Stimulated activated CD8-positive, alpha-beta memory T cell treated with anti-CD3 and anti-CD28 coated beads, Interleukin-4, amount 100 ng/mL, for 1 hour (primary cell): Measurements from ENCODE around the gene SPG11.
"Not testable (repeated sequence)": the region's sequence is repeated elsewhere in the genome, so short reads cannot be mapped to it uniquely, and the experiment has no call there.

Experiments used
- DNase-seq, 2 donors: peaks; one replicate each; pipeline ENCODE4 v3.0.0-alpha.2; 2020; ENCODE audit warnings: low read depth in 2 of 2, low spot score in 1 of 2

SPG11 gene

GRCh38 chr15:44675911-44676310 is 12.4 kb upstream of the SPG11 start:
- DNase-seq, result no peak

GRCh38 chr15:44673639-44674038 is 10.2 kb upstream of the SPG11 start:
- no peak for DNase-seq

GRCh38 chr15:44670087-44670950 is 6.9 kb upstream of the SPG11 start:
- no peak for DNase-seq

GRCh38 chr15:44668921-44669320 is 5.5 kb upstream of the SPG11 start:
- no peak for DNase-seq

- DNase-seq, result no peak
Measured at GRCh38 chr15:44667039-44667360, 3.5 kb upstream of the SPG11 start.

- no peak for DNase-seq
Measured at GRCh38 chr15:44666210-44667038, 3.0 kb upstream of the SPG11 start.

- DNase-seq, result peak; percentile 58 to 75
Measured at GRCh38 chr15:44662478-44663409, 718 bp downstream of the SPG11 start.

GRCh38 chr15:44661576-44661975 is 1.9 kb downstream of the SPG11 start:
- DNase-seq, result no peak

GRCh38 chr15:44659056-44659455 is 4.4 kb downstream of the SPG11 start:
- DNase-seq, result no peak

GRCh38 chr15:44657378-44657777 is 6.1 kb downstream of the SPG11 start:
- DNase-seq, result no peak

GRCh38 chr15:44656913-44657312 is 6.5 kb downstream of the SPG11 start:
- DNase-seq, result no peak

- DNase-seq, result no peak
Measured at GRCh38 chr15:44656298-44656697, 7.2 kb downstream of the SPG11 start.

GRCh38 chr15:44654858-44655257 is 8.6 kb downstream of the SPG11 start:
- no peak for DNase-seq

- no peak for DNase-seq
Measured at GRCh38 chr15:44647637-44648036, 15.8 kb downstream of the SPG11 start.

- no peak for DNase-seq
Measured at GRCh38 chr15:44647036-44647435, 16.4 kb downstream of the SPG11 start.

GRCh38 chr15:44646460-44646859 is 17.0 kb downstream of the SPG11 start:
- DNase-seq, result no peak

GRCh38 chr15:44641651-44642050 is 21.8 kb downstream of the SPG11 start:
- no peak for DNase-seq

GRCh38 chr15:44636976-44637375 is 26.5 kb downstream of the SPG11 start:
- no peak for DNase-seq

- DNase-seq, result no peak
Measured at GRCh38 chr15:44633603-44634002, 29.9 kb downstream of the SPG11 start.

GRCh38 chr15:44625286-44625685 is 38.2 kb downstream of the SPG11 start:
- not testable (repeated sequence) for DNase-seq

GRCh38 chr15:44623178-44623577 is 40.3 kb downstream of the SPG11 start:
- no peak for DNase-seq
